K562 (cell line): Measurements from ENCODE around the gene ADARB2. TPM values are rescaled to one million over a fixed set of nuclear protein-coding genes. Genes with fewer than 3 reads are reported as not detected.

Source experiments
- ATAC-seq: fragments of 200-7000 bp; cut with Tn5 transposase; 3 replicates; pipeline ENCODE4 v1.9.1; 2020; ENCODE audit warnings: moderate library complexity
- BruUV-seq: library from RNA; stranded (reverse); fragments of 400-500 nt; replicated peaks from 2 replicates; lab custom pipeline; 2021; lab: Mats Ljungman, UMichigan
- CTCF ChIA-PET: fragments of 300-600 bp; formaldehyde crosslinking; extraction: SDS; loops from one replicate; lab custom pipeline; 2021; ENCODE audit warnings: low intra/inter-chr PET ratio; lab: Yijun Ruan, JAX
- POLR2A ChIA-PET: fragments of 300-600, 350-650 bp; sonication (Branson Sonifier 250); formaldehyde crosslinking; extraction: SDS; loops from one replicate; lab custom pipeline; 2021; ENCODE audit warnings: antibody characterized with exemption, inconsistent platforms; lab: Yijun Ruan, JAX
- DNase-seq, 4 experiments: peaks; one replicate each; pipeline versions ENCODE4 v3.0.0 to v3.0.0-alpha.2; 2011 to 2018; ENCODE audit warnings: low spot score in 3 of 4, mixed read lengths in 3 of 4; ENCODE audit errors: extremely low read depth in 1 of 4
- FAIRE-seq: peaks from 2 replicates; lab custom pipeline; 2011; peaks lifted over from hg19 to GRCh38; lab: Jason Lieb, UNC
- H2AFZ ChIP-seq: 2 replicates; pipeline ENCODE4 v1.6.0; 2011; ENCODE audit warnings: low read depth, low read length, control low read depth, inconsistent platforms
- H3K27ac ChIP-seq: fragments of 200-600 bp; 3 replicates; pipeline ENCODE4 v1.8.0; 2011; ENCODE audit warnings: low read depth, mild to moderate bottlenecking, control low read depth, inconsistent platforms, low read length, moderate library complexity, mixed read lengths; ENCODE audit errors: extremely low read depth
- H3K27me3 ChIP-seq, 2 experiments: fragments of 300-600 bp in 1 of 2; 2 replicates in 1 of 2; 3 replicates in 1 of 2; pipeline versions ENCODE4 v1.6.0 to v1.8.0; 2011; ENCODE audit warnings: inconsistent platforms in 2 of 2, low read length in 2 of 2, mild to moderate bottlenecking in 1 of 2, mixed read lengths in 1 of 2, moderate library complexity in 1 of 2; ENCODE audit not compliant: control insufficient read depth in 2 of 2, insufficient read depth in 2 of 2
- H3K36me3 ChIP-seq: fragments of 300-600 bp; 3 replicates; pipeline ENCODE4 v1.8.0; 2011; ENCODE audit warnings: mild to moderate bottlenecking, low read length, inconsistent platforms; ENCODE audit not compliant: control insufficient read depth, insufficient read depth
- H3K4me1 ChIP-seq, 2 experiments: fragments of 200-600 bp in 1 of 2; replicated peaks in 1 of 2; 2 replicates in 1 of 2; 3 replicates in 1 of 2; pipeline versions ENCODE4 v1.5.1 to v1.8.0; 2011; ENCODE audit warnings: inconsistent platforms in 2 of 2, low read length in 2 of 2, mild to moderate bottlenecking in 1 of 2, mixed read lengths in 1 of 2, moderate library complexity in 1 of 2; ENCODE audit not compliant: control insufficient read depth in 2 of 2, insufficient read depth in 2 of 2
- H3K4me2 ChIP-seq: 2 replicates; pipeline ENCODE4 v1.6.1; 2011; ENCODE audit warnings: low read length, control low read depth, inconsistent platforms, mixed read lengths; ENCODE audit not compliant: insufficient read depth
- H3K4me3 ChIP-seq: fragments of 200-600 bp; sonication (generic), shearing (Covaris generic); 2 replicates; pipeline ENCODE4 v1.5.1; 2016; ENCODE audit warnings: control low read depth, inconsistent platforms
- H3K79me2 ChIP-seq: fragments of 200-600 bp; 3 replicates; pipeline ENCODE4 v1.8.0; 2011; ENCODE audit warnings: low read length, inconsistent platforms; ENCODE audit not compliant: control insufficient read depth, insufficient read depth
- H3K9ac ChIP-seq, 2 experiments: 2 replicates each; pipeline versions ENCODE4 v1.6.0 to v1.6.1; 2011; ENCODE audit warnings: low read depth in 2 of 2, low read length in 2 of 2, control low read depth in 1 of 2, inconsistent platforms in 1 of 2, mild to moderate bottlenecking in 1 of 2, mixed read lengths in 1 of 2; ENCODE audit not compliant: insufficient read depth in 1 of 2
- H3K9me1 ChIP-seq: one replicate; pipeline ENCODE4 v1.6.0; 2011; ENCODE audit warnings: inconsistent platforms, mild to moderate bottlenecking, low read length, moderate library complexity; ENCODE audit not compliant: control insufficient read depth, insufficient read depth
- H3K9me3 ChIP-seq: replicated peaks from 2 replicates; pipeline ENCODE4 v1.5.1; 2011; ENCODE audit warnings: low read depth, low read length, inconsistent platforms; ENCODE audit not compliant: control insufficient read depth, insufficient read depth
- H4K20me1 ChIP-seq: replicated peaks from 2 replicates; pipeline ENCODE4 v1.6.1; 2011; ENCODE audit warnings: low read length, inconsistent platforms, mixed read lengths; ENCODE audit not compliant: control insufficient read depth, insufficient read depth
- CTCFL ChIP-seq: IDR thresholded peaks from 2 replicates; pipeline ENCODE4 v1.6.1; 2011; ENCODE audit warnings: borderline replicate concordance, low read depth, mild to moderate bottlenecking, moderate library complexity, low read length; ENCODE audit not compliant: insufficient read depth, poor library complexity, severe bottlenecking
- DDX20 ChIP-seq: fragments of 450-650 bp; IDR thresholded peaks from 2 replicates; pipeline ENCODE4 v1.6.1; 2016; ENCODE audit warnings: missing genetic modification characterization, low read depth, mild to moderate bottlenecking, missing compliant biosample characterization, moderate library complexity
- ESRRB ChIP-seq: fragments of 250-450 bp; sonication (Bioruptor Pico); IDR thresholded peaks from 2 replicates; pipeline ENCODE4 v1.5.0; 2020; ENCODE audit warnings: mild to moderate bottlenecking, moderate library complexity, borderline replicate concordance
- HMG20A ChIP-seq: fragments of 450-650 bp; formaldehyde crosslinking; conservative IDR thresholded peaks from 2 replicates; pipeline ENCODE4 v1.4.0; 2020; ENCODE audit warnings: mild to moderate bottlenecking, mixed read lengths
- KDM5B ChIP-seq: fragments of 200-600 bp; sonication (generic); IDR thresholded peaks from 2 replicates; pipeline ENCODE4 v1.6.1; 2012; ENCODE audit warnings: low read depth, mild to moderate bottlenecking, moderate library complexity, low read length, control low read depth, inconsistent platforms; ENCODE audit not compliant: insufficient replicate concordance
- LARP7 ChIP-seq: fragments of 450-650 bp; IDR thresholded peaks from 2 replicates; pipeline ENCODE4 v1.6.1; 2016
- NCOA1 ChIP-seq: fragments of 450-650 bp; IDR thresholded peaks from 2 replicates; pipeline ENCODE4 v1.6.1; 2016; ENCODE audit warnings: low read depth
- PCBP2 ChIP-seq: fragments of 200-400 bp; formaldehyde crosslinking; IDR thresholded peaks from 2 replicates; pipeline ENCODE4 v1.6.1; 2018; ENCODE audit warnings: low read length, low read depth, mild to moderate bottlenecking, moderate library complexity; ENCODE audit not compliant: poor library complexity, severe bottlenecking
- RBM34 ChIP-seq: fragments of 200-400 bp; formaldehyde crosslinking; IDR thresholded peaks from 2 replicates; pipeline ENCODE4 v1.6.1; 2018; ENCODE audit warnings: low read length, borderline replicate concordance; ENCODE audit not compliant: insufficient read depth
- SP1 ChIP-seq: sonication (generic); formaldehyde crosslinking; IDR thresholded peaks from 2 replicates; pipeline ENCODE4 v1.8.1; 2022; ENCODE audit warnings: mild to moderate bottlenecking, missing genetic modification reagents
- TSC22D4 ChIP-seq: fragments of 450-650 bp; IDR thresholded peaks from 2 replicates; pipeline ENCODE4 v1.6.1; 2016; ENCODE audit warnings: missing genetic modification characterization, missing biosample characterization, control low read depth
- ZBTB7A ChIP-seq: IDR thresholded peaks from 2 replicates; pipeline ENCODE4 v1.6.1; 2011; ENCODE audit warnings: low read depth, mild to moderate bottlenecking, low read length, moderate library complexity, borderline replicate concordance; ENCODE audit not compliant: control insufficient read depth
- ZNF311 ChIP-seq: fragments of 250-450 bp; sonication (Bioruptor Pico); IDR thresholded peaks from 2 replicates; pipeline ENCODE4 v1.4.0; 2020; ENCODE audit warnings: mild to moderate bottlenecking, moderate library complexity
- ZNF431 ChIP-seq: sonication (generic); formaldehyde crosslinking; IDR thresholded peaks from 2 replicates; pipeline ENCODE4 v1.8.0; 2022; ENCODE audit warnings: mild to moderate bottlenecking, missing genetic modification reagents
- ZNF436 ChIP-seq: fragments of 250-450, 450-650 bp; sonication (Bioruptor Pico); formaldehyde crosslinking; IDR thresholded peaks from 2 replicates; pipeline ENCODE4 v1.7.0; 2020; ENCODE audit warnings: mild to moderate bottlenecking
- ZNF707 ChIP-seq: fragments of 250-450 bp; sonication (Bioruptor Pico); conservative IDR thresholded peaks from 2 replicates; pipeline ENCODE4 v1.8.0; 2022; ENCODE audit warnings: inconsistent platforms, mild to moderate bottlenecking, moderate library complexity
- WGBS: fragments of 100-300 bp; shearing (Covaris generic); methylation state at CpG from one replicate; pipeline ENCODE4 v1.1.6; 2016; ENCODE audit warnings: low coverage, mixed read lengths; ENCODE audit not compliant: insufficient coverage; ENCODE audit errors: missing lambda C conversion rate; 5-methylcytosine and 5-hydroxymethylcytosine counted together
- in situ Hi-C: fragments of 300-500 bp; cut with MboI; formaldehyde crosslinking; loops from 4 replicates; pipeline ENCODE4 v1.15.0; 2018; ENCODE audit warnings: inconsistent platforms, mixed read lengths
- intact Hi-C: fragments of 100-400 bp; cut with micrococcal nuclease; formaldehyde crosslinking; loops from 2 replicates; pipeline ENCODE4 v1.14.2; 2022
- polyA plus RNA-seq, 8 experiments: library from polyadenylated mRNA; depleted of rRNA in 4 of 8; stranded (reverse) in 5 of 8; unstranded in 3 of 8; fragments of >200 nt; fragmentation: Nextera tagmentation in 2 of 8; fragmentation: Illumina TruSeq in 1 of 8; extraction: Ambion mirVana in 2 of 8; extraction: Trizol in 1 of 8; gene quantifications; 2 replicates each; pipeline versions ENCODE4 v1.2.1 to v1.2.3, GENCODE V29; 2011 to 2014; ENCODE audit warnings: inconsistent platforms in 1 of 8, missing spikeins in 1 of 8
- total RNA-seq, 7 experiments: library from RNA; depleted of rRNA in 6 of 7; stranded (reverse); fragments of >200 nt in 6 of 7; fragmentation: Illumina TruSeq in 2 of 7; extraction: Trizol in 2 of 7; gene quantifications; 2 replicates each; pipeline versions ENCODE4 v1.2.1 to v1.2.3, GENCODE V29; 2011 to 2021; ENCODE audit warnings: low replicate concordance in 1 of 7

The ADARB2 gene
- total and polyA plus RNA-seq, 9 of the 15 experiments (the other 6 are each of a cell fraction or from before 2014, with no cell fraction given) = not detected

- TF ChIP-seq CTCFL = no peak
- TF ChIP-seq ESRRB = no peak
- no peak for TF ChIP-seq LARP7
These were observed 453.2 kb downstream of the ADARB2 start (continued) for GRCh38 chr10:1284076-1284475.

- no peaks in the 10 kb centered on the region for H3K9me3 ChIP-seq
- H3K9ac ChIP-seq = no peak overlapping the region
- ATAC-seq (no peak), DNase-seq (no peak), FAIRE-seq (no peak)
- no peak overlapping the region for H3K27ac ChIP-seq
- H3K4me2 ChIP-seq = no peak overlapping the region
- no peaks in the 10 kb centered on the region; the same call in 1 of the 2 replicates for H4K20me1 ChIP-seq
- H3K4me1 ChIP-seq = no peaks in the 10 kb centered on the region
- H3K79me2 ChIP-seq = no peaks in the 10 kb centered on the region
- in situ Hi-C loops = no loop called here
- H3K36me3 ChIP-seq = no peaks in the 10 kb centered on the region
- intact Hi-C loops = no loop called here
- H3K9me1 ChIP-seq = no peaks in the 10 kb centered on the region
- no peak overlapping the region for H2AFZ ChIP-seq
- POLR2A ChIA-PET = no interaction called here
- H3K27me3 ChIP-seq = peaks cover 0 to 17% of the 10 kb centered on the region in 2 experiments; a peak in 4 of 5 replicates
- H3K4me3 ChIP-seq = no peak overlapping the region
- no TSS peak for BruUV-seq
- WGBS = under 1% methylated on average over 9 of the region's 9 CpGs
- CTCF ChIA-PET = no interaction called here
- TF ChIP-seq SP1 (CRISPR knock-in tag) (no peak), NCOA1 (no peak), DDX20 (tag) (no peak), ZNF707 (no peak), ZNF311 (CRISPR knock-in tag) (no peak), ZNF431 (CRISPR knock-in tag) (no peak), KDM5B (no peak), TSC22D4 (tag) (no peak), ZNF436 (CRISPR knock-in tag) (no peak), CTCFL (no peak), ZBTB7A (no peak), HMG20A (CRISPR knock-in tag) (no peak), RBM34 (no peak), PCBP2 (no peak)
These were observed 455.9 kb downstream of the ADARB2 start for GRCh38 chr10:1281405-1281782.
